ENCODE results near the gene TRIM22. TPM values are rescaled to one million over a fixed set of nuclear protein-coding genes. Genes with fewer than 3 reads are reported as not detected.

TRIM22 gene
- total and polyA plus RNA-seq, 9 of the 15 experiments (the other 6 are each of a cell fraction or from before 2014, with no cell fraction given): 0.06 to 1.1 (median 0.18) TPM; not detected in 2

DNA sequence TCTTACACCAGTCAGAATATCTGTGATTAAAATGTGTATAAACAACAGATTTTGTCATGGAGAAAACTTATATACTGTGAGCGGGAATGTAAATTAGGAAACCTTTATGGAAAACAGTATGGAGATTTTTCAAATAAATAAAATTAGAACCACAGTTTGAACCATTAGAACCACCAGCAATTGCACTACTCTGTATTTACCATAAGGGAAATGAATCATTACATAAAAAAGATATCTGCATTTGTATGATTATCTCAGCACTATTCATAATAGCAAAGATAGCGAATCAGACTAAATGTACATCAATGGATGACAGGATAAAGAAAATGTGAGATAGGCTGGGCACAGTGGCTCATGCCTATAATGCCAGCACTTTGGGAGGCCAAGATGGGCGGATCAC lies 57.0 kb downstream of the TRIM22 start (continued):
- TF ChIP-seq HMBOX1 (IDR thresholded peaks at IDR 0.05) (no peak), ZNF586 (CRISPR knock-in tag; conservative IDR thresholded peaks at IDR 0.05) (no peak), HMGXB4 (CRISPR knock-in tag; IDR thresholded peaks at IDR 0.05) (no peak)
- TF ChIP-seq, protein P1, sequence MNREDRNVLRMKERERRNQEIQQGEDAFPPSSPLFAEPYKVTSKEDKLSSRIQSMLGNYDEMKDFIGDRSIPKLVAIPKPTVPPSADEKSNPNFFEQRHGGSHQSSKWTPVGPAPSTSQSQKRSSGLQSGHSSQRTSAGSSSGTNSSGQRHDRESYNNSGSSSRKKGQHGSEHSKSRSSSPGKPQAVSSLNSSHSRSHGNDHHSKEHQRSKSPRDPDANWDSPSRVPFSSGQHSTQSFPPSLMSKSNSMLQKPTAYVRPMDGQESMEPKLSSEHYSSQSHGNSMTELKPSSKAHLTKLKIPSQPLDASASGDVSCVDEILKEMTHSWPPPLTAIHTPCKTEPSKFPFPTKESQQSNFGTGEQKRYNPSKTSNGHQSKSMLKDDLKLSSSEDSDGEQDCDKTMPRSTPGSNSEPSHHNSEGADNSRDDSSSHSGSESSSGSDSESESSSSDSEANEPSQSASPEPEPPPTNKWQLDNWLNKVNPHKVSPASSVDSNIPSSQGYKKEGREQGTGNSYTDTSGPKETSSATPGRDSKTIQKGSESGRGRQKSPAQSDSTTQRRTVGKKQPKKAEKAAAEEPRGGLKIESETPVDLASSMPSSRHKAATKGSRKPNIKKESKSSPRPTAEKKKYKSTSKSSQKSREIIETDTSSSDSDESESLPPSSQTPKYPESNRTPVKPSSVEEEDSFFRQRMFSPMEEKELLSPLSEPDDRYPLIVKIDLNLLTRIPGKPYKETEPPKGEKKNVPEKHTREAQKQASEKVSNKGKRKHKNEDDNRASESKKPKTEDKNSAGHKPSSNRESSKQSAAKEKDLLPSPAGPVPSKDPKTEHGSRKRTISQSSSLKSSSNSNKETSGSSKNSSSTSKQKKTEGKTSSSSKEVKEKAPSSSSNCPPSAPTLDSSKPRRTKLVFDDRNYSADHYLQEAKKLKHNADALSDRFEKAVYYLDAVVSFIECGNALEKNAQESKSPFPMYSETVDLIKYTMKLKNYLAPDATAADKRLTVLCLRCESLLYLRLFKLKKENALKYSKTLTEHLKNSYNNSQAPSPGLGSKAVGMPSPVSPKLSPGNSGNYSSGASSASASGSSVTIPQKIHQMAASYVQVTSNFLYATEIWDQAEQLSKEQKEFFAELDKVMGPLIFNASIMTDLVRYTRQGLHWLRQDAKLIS (CRISPR knock-in tag; IDR thresholded peaks at IDR 0.05): no peak

Data from K562 (cell line).